DMS153 treated with DMSO at 0.1 percent for 48 hours (cell line): ENCODE measurements around the gene PACS1.
"Not testable (repeated sequence)": the region's sequence is repeated elsewhere in the genome, so short reads cannot be mapped to it uniquely, and the experiment has no call there.

ENCODE experiments used
- DNase-seq: peaks from one replicate; lab custom pipeline; 2025; ENCODE audit not compliant: unreplicated experiment; lab: John Stamatoyannopoulos, UW

The PACS1 gene

DNA sequence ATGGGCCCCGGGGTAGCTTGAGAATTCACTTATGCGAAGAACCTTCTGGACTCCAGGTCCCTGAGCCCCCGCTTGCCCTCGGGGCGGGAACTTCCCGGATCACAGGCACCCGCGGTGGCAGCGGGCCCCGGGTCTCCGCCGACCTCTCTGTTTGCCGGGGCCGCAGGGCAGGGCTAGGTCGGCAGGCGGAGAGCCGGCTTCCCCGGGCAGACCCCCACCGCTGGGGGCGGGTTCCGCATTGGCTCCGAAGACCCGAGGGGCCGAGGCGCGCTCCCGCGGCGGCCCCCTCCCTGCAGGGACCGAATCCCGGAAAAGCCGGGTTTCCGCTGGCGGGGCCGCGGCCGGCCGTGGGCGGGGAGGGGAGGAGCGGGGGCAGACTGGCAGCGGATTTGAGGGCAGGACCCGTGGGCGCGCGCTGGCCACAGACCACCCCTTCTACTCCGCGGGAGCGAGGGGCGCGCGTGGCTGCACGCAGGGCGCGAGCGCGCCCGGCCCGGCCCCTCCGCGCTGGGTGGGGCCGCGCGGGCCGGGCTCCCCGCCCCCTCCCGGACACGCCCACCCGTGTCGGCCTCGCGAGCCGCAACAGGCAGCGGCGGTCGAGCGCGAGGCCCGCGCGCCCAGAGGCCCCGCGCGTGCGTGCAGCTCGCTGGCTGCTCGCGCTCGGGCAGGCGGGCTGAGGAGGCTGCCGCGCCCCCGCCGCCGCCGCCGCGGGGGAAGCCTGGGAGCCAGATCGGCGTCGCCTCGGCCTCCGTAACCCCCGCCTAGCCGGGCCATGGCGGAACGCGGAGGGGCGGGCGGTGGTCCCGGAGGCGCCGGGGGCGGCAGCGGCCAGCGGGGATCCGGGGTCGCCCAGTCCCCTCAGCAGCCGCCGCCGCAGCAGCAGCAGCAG lies at the start of gene PACS1:
Gene PACS1 (plus strand): TSS at position 558 of the 889 bp plus-strand sequence. CDS start 215 bp downstream, at position 773.
- no peak for DNase-seq

GRCh38 chr11:66020618-66021357 lies 49.3 kb upstream of the PACS1 start:
- DNase-seq, result no peak

DNA sequence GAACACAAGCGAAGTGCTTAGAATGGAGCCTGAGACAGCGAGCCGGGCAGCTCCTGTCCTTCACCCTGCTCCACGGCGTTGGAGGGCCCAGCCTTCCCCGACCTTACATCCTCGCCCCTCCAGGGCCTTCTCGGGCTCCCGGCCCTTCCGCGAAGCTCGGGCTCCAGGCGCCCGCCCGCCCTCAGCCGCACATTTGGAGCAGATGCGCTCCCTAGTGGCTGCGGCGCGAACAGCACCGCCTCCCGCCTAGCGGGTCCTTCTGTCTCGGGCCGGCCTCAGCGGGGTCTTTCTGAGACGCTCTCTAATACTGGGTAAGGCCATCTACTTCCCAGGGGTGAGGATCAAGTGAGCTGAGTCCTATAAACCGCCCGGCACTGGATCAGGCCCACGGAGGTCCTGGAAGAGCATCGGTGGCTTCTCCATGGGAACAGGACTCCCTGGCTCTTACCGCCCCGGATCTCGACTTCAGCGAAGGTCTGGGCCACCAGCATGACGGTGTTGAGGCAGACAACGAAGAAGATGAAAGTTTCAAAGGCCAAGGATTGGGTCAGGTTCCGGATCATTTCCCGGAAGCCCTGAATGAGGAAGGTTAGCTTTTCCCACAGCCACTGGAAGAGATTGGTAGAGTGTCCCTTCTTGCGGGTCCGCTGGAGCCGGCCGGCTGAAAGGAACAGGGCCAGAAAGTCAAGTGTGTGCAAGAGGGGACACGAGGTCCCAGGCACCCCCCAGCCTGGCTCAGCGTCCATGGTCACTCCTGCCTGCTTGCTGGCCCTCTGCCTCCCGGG lies 47.5 kb upstream of the PACS1 start:
- peak; percentile 10 for DNase-seq

DNA sequence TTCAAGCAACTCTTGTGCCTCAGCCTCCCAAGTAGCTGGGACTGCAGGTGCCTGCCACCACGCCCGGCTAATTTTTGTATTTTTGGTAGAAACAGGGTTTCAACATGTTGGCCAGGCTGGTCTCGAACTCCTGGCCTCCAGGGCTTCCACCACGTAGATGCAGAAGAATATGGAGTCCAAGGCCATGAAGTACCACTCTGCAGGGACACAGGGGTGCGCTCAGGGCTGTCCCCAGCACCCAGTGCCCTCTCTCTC lies 47.0 kb upstream of the PACS1 start:
- DNase-seq, result not testable (repeated sequence)

- DNase-seq, result no peak
These were observed 44.0 kb upstream of the PACS1 start, which contains the start of gene CATSPER1 for GRCh38 chr11:66026017-66026529. TSS of gene CATSPER1 (minus strand) at chr11:66026479. CDS start at chr11:66026379, 100 bp downstream.

DNA sequence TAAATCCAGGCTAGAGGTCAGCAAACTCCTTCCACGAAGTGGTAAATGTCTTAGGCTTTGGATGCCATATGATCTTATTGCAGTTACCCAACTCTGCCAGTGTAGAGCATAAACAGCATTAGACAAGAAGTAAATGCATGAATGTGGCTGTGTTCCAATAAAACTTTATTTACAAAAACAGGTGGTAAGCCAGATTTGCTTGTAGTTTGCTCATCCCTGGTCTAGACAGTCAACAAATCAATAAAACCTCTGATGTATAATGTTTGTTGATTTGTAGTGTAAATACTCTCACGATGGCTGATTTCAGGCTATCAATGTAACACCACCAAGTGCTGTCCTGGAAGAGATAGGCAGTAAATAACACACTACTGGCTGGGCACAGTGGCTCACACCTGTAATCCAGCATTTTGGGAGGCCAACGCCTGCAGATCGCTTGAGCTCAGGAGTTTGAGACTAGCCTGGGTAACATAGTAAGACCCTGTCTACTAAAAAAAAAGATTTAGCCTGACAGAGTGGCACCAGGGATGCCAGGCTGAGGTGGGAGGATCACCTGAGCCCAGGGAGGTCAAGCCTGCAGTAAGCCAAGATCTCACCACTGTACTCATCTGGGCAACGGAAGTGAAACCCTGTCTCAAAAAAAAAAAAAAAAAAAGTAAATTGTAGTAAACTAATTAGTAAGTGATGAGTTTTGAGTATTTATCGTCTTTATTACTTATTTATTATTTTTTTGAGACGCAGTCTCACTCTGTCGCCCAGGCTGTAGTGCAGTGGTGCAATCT lies 36.9 kb upstream of the PACS1 start:
- no peak for DNase-seq

GRCh38 chr11:66035653-66036333 lies 34.3 kb upstream of the PACS1 start:
- no peak for DNase-seq

GRCh38 chr11:66036334-66036710 lies 33.8 kb upstream of the PACS1 start:
- DNase-seq, result no peak

- DNase-seq, result no peak
These were observed 32.7 kb upstream of the PACS1 start for GRCh38 chr11:66037327-66037726.

DNA sequence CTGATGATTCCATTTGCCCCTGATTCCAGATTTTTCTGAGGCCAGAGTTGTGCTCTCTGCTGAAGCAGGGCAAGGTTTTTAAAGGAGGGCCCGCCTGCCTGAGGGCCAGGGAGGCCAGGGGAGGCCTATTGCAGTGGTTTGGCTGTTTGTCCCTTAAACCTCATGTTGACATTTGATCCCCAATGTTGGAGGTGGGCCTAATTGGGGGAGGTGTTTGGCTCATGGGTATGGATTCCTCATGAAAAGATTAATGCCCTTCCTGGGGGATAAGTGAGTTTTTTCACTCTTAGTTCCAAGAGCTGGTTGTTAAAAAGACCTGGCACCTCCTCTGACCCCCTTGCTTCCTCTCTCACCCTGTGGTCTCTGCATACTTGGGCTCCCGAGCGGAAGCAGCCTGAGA lies 30.3 kb upstream of the PACS1 start:
- DNase-seq, result no peak

DNA sequence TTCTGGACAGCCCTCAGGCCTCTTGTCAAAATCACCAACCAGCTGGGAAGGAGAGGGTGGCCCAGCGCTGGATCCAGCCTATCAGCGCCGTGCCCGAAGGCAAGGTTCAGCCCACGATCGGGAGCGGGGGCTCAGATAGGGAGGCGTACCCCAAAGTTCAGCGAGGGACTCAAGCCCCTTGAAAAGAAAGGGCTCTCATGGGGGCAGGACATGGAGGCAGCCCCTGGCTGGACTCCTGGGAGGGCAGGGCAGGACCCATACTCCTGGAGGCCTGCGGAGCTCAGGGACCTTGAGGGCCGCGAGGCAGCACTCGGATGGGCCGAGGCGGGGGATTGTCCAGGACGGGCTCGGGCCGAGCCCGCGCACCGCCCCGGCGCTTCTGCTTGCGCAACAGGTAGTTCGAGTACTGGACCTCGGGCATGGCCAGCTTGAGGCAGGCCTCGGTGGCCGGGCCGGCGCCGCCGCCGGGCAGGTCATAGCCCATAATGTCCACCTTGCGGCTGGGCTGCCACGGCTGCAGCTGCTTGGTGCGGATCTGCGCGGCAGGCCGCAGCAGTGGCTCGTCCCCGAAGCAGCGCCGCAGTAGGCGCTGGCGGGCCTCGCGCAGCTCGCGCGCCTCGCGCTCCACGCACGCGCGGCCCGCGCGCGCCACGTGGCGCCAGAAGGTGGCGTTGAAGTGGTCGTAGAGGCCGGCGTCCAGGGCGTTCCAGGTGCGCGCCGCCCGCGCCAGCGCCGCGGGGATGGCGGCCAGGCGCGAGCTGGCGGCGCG lies 27.7 kb upstream of the PACS1 start:
- no peak for DNase-seq

DNA sequence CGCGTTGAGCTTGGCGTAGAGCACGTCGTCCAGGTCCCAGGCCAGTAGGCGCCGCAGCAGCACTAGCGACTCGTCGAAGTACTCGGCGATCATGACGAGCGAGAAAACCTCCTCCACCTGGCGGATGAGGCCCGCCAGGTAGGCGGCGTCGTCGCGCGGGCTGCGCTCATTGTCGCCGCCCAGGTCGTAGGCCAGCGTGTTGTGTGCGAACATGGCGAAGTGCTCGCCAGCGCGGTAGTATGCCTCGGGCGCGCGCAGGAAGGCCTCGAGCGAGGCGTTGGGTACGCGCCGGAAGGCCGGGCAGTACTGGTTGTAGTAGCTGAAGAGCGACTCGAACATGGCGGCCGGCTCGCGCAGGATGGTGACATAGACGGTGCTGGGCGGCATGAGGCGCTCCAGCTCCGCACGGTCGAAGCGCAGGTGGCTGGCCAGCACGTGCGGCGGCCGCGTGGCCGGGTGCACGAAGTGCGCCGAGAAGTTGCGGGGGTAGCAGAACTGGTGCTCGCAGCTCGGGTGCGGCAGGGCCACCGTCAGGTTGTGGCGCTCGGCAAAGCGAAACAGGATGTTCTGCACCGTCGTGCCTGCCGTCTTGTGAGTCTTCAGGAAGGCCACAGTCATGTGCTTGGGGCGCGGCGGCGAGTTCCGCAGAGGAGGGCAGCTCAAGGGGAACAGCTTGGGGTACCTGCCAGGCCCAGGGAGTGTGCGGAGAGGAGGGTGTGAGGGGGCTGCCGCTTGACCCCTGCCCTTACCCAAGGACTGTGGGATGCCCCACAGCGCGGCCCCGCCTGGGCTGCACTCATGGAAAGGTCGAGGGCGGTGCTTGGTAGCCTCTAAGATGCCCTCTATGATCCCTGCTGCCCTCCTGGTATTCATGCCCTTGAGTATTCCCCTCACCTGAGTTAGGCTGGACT lies 26.8 kb upstream of the PACS1 start:
- no peak for DNase-seq

- DNase-seq, result no peak
These were observed 25.3 kb upstream of the PACS1 start for GRCh38 chr11:66044757-66045156.

DNA sequence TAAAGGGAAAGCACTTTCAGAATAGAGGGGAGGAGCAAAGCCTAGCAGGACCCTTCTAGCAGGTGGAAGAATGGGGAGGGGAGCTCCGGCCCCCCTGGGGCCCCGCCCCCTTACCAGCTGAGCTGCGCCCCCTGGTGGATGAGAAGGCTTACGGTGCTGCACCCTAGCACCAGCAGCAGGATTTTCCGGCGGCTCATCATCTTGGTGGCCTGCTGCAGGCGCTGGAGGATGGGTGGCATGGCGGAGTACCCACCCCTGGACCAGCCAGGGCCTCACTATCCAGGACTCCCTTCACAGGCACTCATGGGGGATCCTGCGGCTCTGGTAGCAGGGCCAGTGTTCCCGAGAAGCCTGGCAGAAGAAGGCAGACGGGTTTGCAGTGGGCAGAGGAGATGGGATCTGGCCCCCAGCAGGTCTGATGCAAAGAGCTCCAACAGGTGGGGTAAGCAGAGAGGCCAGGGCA lies 24.9 kb upstream of the PACS1 start:
- DNase-seq, result peak; percentile 72

- DNase-seq, result no peak
These were observed 23.2 kb upstream of the PACS1 start for GRCh38 chr11:66046901-66047300.

GRCh38 chr11:66047541-66048365 lies 22.3 kb upstream of the PACS1 start:
- no peak for DNase-seq
